ENCODE results near the gene SCUBE1. TPM values are rescaled to one million over a fixed set of nuclear protein-coding genes. Genes with fewer than 3 reads are reported as not detected.

SCUBE1 gene
- polyA plus RNA-seq, 1 of the 3 experiments (the other 2 are of a cell fraction) = 0.56 TPM

DNA sequence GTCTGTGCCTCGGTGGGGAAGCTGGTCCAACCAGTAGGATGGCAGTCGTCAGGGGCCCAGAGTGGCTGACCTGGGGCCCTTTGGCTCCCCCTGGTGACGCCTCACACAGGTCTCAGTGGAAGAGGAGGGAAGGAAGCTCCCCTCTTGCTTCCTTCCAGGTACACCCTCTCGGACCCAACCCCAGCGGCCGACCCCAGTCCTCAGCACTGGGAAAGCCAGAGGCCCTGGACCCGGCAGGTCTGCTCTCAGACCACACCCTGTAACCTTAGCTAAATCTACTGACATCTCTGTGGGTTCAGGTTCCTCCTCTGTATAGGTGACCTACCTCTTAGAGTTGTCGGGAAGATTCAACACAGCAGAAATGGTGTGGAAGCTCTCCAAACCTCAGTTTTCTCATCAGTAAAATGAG, 3.4 kb upstream of the SCUBE1 start (continued):
- TF ChIP-seq, protein P1, sequence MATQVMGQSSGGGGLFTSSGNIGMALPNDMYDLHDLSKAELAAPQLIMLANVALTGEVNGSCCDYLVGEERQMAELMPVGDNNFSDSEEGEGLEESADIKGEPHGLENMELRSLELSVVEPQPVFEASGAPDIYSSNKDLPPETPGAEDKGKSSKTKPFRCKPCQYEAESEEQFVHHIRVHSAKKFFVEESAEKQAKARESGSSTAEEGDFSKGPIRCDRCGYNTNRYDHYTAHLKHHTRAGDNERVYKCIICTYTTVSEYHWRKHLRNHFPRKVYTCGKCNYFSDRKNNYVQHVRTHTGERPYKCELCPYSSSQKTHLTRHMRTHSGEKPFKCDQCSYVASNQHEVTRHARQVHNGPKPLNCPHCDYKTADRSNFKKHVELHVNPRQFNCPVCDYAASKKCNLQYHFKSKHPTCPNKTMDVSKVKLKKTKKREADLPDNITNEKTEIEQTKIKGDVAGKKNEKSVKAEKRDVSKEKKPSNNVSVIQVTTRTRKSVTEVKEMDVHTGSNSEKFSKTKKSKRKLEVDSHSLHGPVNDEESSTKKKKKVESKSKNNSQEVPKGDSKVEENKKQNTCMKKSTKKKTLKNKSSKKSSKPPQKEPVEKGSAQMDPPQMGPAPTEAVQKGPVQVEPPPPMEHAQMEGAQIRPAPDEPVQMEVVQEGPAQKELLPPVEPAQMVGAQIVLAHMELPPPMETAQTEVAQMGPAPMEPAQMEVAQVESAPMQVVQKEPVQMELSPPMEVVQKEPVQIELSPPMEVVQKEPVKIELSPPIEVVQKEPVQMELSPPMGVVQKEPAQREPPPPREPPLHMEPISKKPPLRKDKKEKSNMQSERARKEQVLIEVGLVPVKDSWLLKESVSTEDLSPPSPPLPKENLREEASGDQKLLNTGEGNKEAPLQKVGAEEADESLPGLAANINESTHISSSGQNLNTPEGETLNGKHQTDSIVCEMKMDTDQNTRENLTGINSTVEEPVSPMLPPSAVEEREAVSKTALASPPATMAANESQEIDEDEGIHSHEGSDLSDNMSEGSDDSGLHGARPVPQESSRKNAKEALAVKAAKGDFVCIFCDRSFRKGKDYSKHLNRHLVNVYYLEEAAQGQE (IDR thresholded peaks at IDR 0.05; ENCODE audit: low read depth, low read length) = no peak
- TF ChIP-seq MXI1 (IDR thresholded peaks at IDR 0.05; ENCODE audit: low read depth, low read length) = no peak

DNA sequence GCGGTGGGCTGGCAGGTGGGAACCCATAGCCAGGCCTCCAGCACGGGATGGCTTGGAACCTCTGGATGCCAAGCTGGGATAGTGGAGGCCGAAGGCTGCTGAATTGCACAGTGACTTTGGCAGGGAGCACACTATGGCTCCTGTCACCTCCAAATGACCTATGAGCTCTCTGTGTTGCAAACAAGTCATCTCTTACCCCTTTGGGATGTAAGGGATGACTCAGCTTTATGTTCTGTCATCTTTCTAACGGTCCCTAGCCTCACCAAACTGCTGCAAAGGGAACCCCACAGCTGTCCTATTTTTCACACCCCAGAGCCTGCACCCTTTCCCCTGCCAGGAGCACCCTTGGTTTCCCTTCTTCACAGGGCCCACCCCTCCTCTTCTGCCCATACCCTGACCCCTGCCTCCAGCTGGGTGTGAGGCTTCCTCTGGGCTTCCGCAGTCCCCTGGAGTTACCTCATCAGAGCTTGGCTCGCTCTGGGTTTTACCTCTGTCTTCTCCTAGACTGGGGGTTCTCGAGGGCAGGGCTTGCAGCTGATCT, 2.7 kb upstream of the SCUBE1 start:
- Histone ChIP-seq H3K9me2 (no peaks in the 10 kb centered on the region), H3K27me3 (ENCODE audit: insufficient read depth) (no peaks in the 10 kb centered on the region)
- WGBS (ENCODE audit: low lambda C conversion rate) = 67% methylated on average over 5 of the region's 7 CpGs

More for the DNA sequence above, 2.7 kb upstream of the SCUBE1 start:
- Histone ChIP-seq H3K9me3 (no peaks in the 10 kb centered on the region), H3K9ac (no peak overlapping the region), H3K36me3 (replicated peaks in 1 of 2; ENCODE audit: control insufficient read depth in 1 of 2, insufficient read depth in 2 of 2, low read length in 1 of 2) (no peaks in the 10 kb centered on the region), H3K4me2 (no peak overlapping the region), H4K20me1 (ENCODE audit: insufficient read depth) (no peaks in the 10 kb centered on the region), H3K27ac (ENCODE audit: low read depth in 2 of 2, low read length in 1 of 2) (no peak overlapping the region), H3K4me1 (ENCODE audit: control insufficient read depth in 1 of 2, insufficient read depth in 2 of 2, low read depth in 1 of 2, low read length in 1 of 2) (peaks cover 0 to 6% of the 10 kb centered on the region in 2 experiments; a peak in 1 of 4 replicates), H3K4me3 (ENCODE audit: low read depth in 2 of 2, low read length in 1 of 2) (no peak overlapping the region), H3F3A (replicated peaks; ENCODE audit: insufficient read depth) (no peaks in the 10 kb centered on the region), H3K79me2 (ENCODE audit: insufficient read depth) (no peaks in the 10 kb centered on the region), H2AFZ (ENCODE audit: low read depth) (no peak overlapping the region)
- ChIA-PET POLR2A (no interaction called here), CTCF (interaction anchor here (0.7 to 5.6 kb wide), 41 partner anchors 8 to 160 kb away, joined by 3 to 207 read pairs (median 6); no protein-coding TSS in a partner anchor)
- TF ChIP-seq FOSL2 (IDR thresholded peaks at IDR 0.05; ENCODE audit: borderline replicate concordance, low read depth) = no peak
- no peak for TF ChIP-seq FOXJ3 (CRISPR knock-in tag; IDR thresholded peaks at IDR 0.05)
- TF ChIP-seq, protein P2, sequence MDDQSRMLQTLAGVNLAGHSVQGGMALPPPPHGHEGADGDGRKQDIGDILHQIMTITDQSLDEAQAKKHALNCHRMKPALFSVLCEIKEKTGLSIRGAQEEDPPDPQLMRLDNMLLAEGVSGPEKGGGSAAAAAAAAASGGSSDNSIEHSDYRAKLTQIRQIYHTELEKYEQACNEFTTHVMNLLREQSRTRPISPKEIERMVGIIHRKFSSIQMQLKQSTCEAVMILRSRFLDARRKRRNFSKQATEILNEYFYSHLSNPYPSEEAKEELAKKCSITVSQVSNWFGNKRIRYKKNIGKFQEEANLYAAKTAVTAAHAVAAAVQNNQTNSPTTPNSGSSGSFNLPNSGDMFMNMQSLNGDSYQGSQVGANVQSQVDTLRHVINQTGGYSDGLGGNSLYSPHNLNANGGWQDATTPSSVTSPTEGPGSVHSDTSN (IDR thresholded peaks at IDR 0.05) = no peak
- TF ChIP-seq, protein P1 (IDR thresholded peaks at IDR 0.05; ENCODE audit: low read depth, low read length) = no peak
- no peak for TF ChIP-seq ELF1 (IDR thresholded peaks at IDR 0.05)
- TF ChIP-seq RAD21 (IDR thresholded peaks at IDR 0.05; ENCODE audit: low read length) = no peak
- TF ChIP-seq NFIC (IDR thresholded peaks at IDR 0.05; ENCODE audit: borderline replicate concordance) = no peak
- TF ChIP-seq CHD2 (IDR thresholded peaks at IDR 0.05; ENCODE audit: low read length, partially characterized antibody) = no peak
- TF ChIP-seq YY1 (IDR thresholded peaks at IDR 0.05; ENCODE audit: low read depth) = no peak
- TF ChIP-seq, protein P3, sequence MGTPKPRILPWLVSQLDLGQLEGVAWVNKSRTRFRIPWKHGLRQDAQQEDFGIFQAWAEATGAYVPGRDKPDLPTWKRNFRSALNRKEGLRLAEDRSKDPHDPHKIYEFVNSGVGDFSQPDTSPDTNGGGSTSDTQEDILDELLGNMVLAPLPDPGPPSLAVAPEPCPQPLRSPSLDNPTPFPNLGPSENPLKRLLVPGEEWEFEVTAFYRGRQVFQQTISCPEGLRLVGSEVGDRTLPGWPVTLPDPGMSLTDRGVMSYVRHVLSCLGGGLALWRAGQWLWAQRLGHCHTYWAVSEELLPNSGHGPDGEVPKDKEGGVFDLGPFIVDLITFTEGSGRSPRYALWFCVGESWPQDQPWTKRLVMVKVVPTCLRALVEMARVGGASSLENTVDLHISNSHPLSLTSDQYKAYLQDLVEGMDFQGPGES (IDR thresholded peaks at IDR 0.05; ENCODE audit: low read depth, low read length) = no peak
- no peak for TF ChIP-seq GABPA (IDR thresholded peaks at IDR 0.05; ENCODE audit: low read depth)
- TF ChIP-seq RFX5 (IDR thresholded peaks at IDR 0.05; ENCODE audit: low read length) = no peak
- no peak for TF ChIP-seq RXRA (IDR thresholded peaks at IDR 0.05; ENCODE audit: borderline replicate concordance, low read depth)
- no peak for TF ChIP-seq JUND (IDR thresholded peaks at IDR 0.05)
- no peak for DNase-seq

All from SK-N-SH (cell line).